H1 (cell line): ENCODE data around the gene CSPG5. TPM values are rescaled to one million over a fixed set of nuclear protein-coding genes. Genes with fewer than 3 reads are reported as not detected.

Source experiments
- CTCF ChIA-PET: fragments of 300-600 bp; sonication (Branson Sonifier 250); formaldehyde crosslinking; loops from one replicate; lab custom pipeline; 2021; ENCODE audit not compliant: partially characterized antibody; lab: Charles Lee
- POLR2A ChIA-PET: fragments of 300-600 bp; sonication (Branson Sonifier 250); formaldehyde crosslinking; loops from one replicate; lab custom pipeline; 2021; ENCODE audit warnings: inconsistent platforms; ENCODE audit not compliant: partially characterized antibody; lab: Charles Lee
- DNase-seq, 2 experiments: peaks; one replicate each; pipeline versions ENCODE4 v3.0.0 to v3.0.0-alpha.2; 2010 to 2022; ENCODE audit warnings: low spot score in 2 of 2, low read depth in 1 of 2, mixed read lengths in 1 of 2
- FAIRE-seq: peaks from 2 replicates; lab custom pipeline; 2011; peaks lifted over from hg19 to GRCh38; lab: Jason Lieb, UNC
- H2AFZ ChIP-seq: 2 replicates; pipeline ENCODE4 v1.8.1; 2012; ENCODE audit warnings: low read length, inconsistent platforms
- H2AK5ac ChIP-seq: 2 replicates; pipeline ENCODE4 v1.6.1; 2013; ENCODE audit warnings: low read depth, low read length
- H2BK120ac ChIP-seq: replicated peaks from 2 replicates; pipeline ENCODE3; 2013; ENCODE audit warnings: low read depth, low read length, inconsistent platforms
- H2BK12ac ChIP-seq: 2 replicates; pipeline ENCODE4 v1.6.1; 2013; ENCODE audit warnings: low read depth, low read length
- H2BK15ac ChIP-seq: 2 replicates; pipeline ENCODE4 v1.6.1; 2013; ENCODE audit warnings: low read length
- H2BK20ac ChIP-seq: 2 replicates; pipeline ENCODE4 v1.6.1; 2013; ENCODE audit warnings: low read length
- H2BK5ac ChIP-seq: 2 replicates; pipeline ENCODE4 v1.6.1; 2013; ENCODE audit warnings: low read depth, low read length
- H3K14ac ChIP-seq: 2 replicates; pipeline ENCODE4 v1.6.1; 2013; ENCODE audit warnings: inconsistent platforms; ENCODE audit not compliant: insufficient read length
- H3K18ac ChIP-seq: 2 replicates; pipeline ENCODE4 v1.6.1; 2013; ENCODE audit warnings: low read length; ENCODE audit errors: extremely low read depth
- H3K23ac ChIP-seq: 2 replicates; pipeline ENCODE4 v1.6.1; 2013; ENCODE audit warnings: inconsistent platforms; ENCODE audit not compliant: insufficient read length
- H3K23me2 ChIP-seq: 2 replicates; pipeline ENCODE4 v1.6.1; 2013; ENCODE audit warnings: low read depth, low read length
- H3K27ac ChIP-seq: 2 replicates; pipeline ENCODE4 v1.6.1; 2011; ENCODE audit warnings: low read depth, low read length, inconsistent platforms
- H3K27me3 ChIP-seq, 4 experiments: replicated peaks in 1 of 4; 1 replicate in 1 of 4; 2 replicates in 3 of 4; pipeline versions ENCODE4 v1.6.1 to v1.8.1; 2011 to 2013; ENCODE audit warnings: low read length in 3 of 4, mild to moderate bottlenecking in 3 of 4, inconsistent platforms in 2 of 4, mixed read lengths in 2 of 4, moderate library complexity in 1 of 4; ENCODE audit not compliant: control insufficient read depth in 3 of 4, insufficient read depth in 3 of 4; ENCODE audit errors: extremely low read depth in 1 of 4
- H3K36me3 ChIP-seq, 4 experiments: 2 replicates each; pipeline versions ENCODE4 v1.6.1 to v1.8.1; 2011 to 2013; ENCODE audit warnings: mild to moderate bottlenecking in 4 of 4, low read length in 3 of 4, moderate library complexity in 2 of 4, control low read depth in 1 of 4, inconsistent platforms in 1 of 4; ENCODE audit not compliant: insufficient read depth in 4 of 4, control insufficient read depth in 2 of 4
- H3K4ac ChIP-seq: replicated peaks from 2 replicates; pipeline ENCODE3; 2013; ENCODE audit warnings: low read length, low read depth, mixed read lengths, inconsistent platforms; ENCODE audit not compliant: insufficient read length
- H3K4me1 ChIP-seq, 4 experiments: replicated peaks in 1 of 4; 1 replicate in 1 of 4; 2 replicates in 3 of 4; pipeline versions ENCODE4 v1.6.1 to v1.8.1; 2011 to 2013; ENCODE audit warnings: low read length in 3 of 4, inconsistent platforms in 2 of 4, mixed read lengths in 1 of 4; ENCODE audit not compliant: insufficient read depth in 4 of 4, control insufficient read depth in 3 of 4
- H3K4me2 ChIP-seq, 2 experiments: 2 replicates each; pipeline versions ENCODE4 v1.6.1 to v1.8.1; 2011 to 2013; ENCODE audit warnings: low read depth in 2 of 2, low read length in 2 of 2, control low read depth in 1 of 2, inconsistent platforms in 1 of 2, mild to moderate bottlenecking in 1 of 2; ENCODE audit not compliant: insufficient read depth in 1 of 2
- H3K4me3 ChIP-seq, 4 experiments: fragments of 200-600, 300-600 bp in 1 of 4; sonication (generic), shearing (Covaris generic), sonication (Bioruptor Twin) in 1 of 4; 2 replicates each; pipeline versions ENCODE4 v1.5.1 to v1.8.1; 2011 to 2016; ENCODE audit warnings: low read length in 4 of 4, low read depth in 3 of 4, control low read depth in 2 of 4, inconsistent platforms in 2 of 4, mild to moderate bottlenecking in 2 of 4, mixed read lengths in 1 of 4, moderate library complexity in 1 of 4; ENCODE audit not compliant: insufficient read depth in 2 of 4; ENCODE audit errors: extremely low read depth in 1 of 4
- H3K56ac ChIP-seq: replicated peaks from 2 replicates; pipeline ENCODE3; 2013; ENCODE audit warnings: low read depth, mild to moderate bottlenecking, mixed read lengths, low read length, inconsistent platforms; ENCODE audit not compliant: insufficient read length
- H3K79me1 ChIP-seq: 2 replicates; pipeline ENCODE4 v1.6.1; 2013; ENCODE audit warnings: low read depth, low read length, control low read depth
- H3K79me2 ChIP-seq, 2 experiments: 2 replicates each; pipeline versions ENCODE4 v1.6.1 to v1.8.1; 2012 to 2013; ENCODE audit warnings: low read length in 2 of 2, mild to moderate bottlenecking in 2 of 2, inconsistent platforms in 1 of 2; ENCODE audit not compliant: insufficient read depth in 2 of 2, control insufficient read depth in 1 of 2
- H3K9ac ChIP-seq, 4 experiments: replicated peaks in 1 of 4; 1 replicate in 1 of 4; 2 replicates in 3 of 4; pipeline versions ENCODE4 v1.6.1 to v1.8.1; 2011 to 2013; ENCODE audit warnings: low read depth in 3 of 4, low read length in 3 of 4, control low read depth in 2 of 4, mild to moderate bottlenecking in 2 of 4, moderate library complexity in 2 of 4, inconsistent platforms in 1 of 4; ENCODE audit errors: extremely low read depth in 1 of 4
- H3K9me3 ChIP-seq, 2 experiments: 2 replicates each; pipeline versions ENCODE4 v1.6.1 to v1.8.1; 2012 to 2013; ENCODE audit warnings: mild to moderate bottlenecking in 2 of 2, moderate library complexity in 2 of 2, control low read depth in 1 of 2, inconsistent platforms in 1 of 2, low read depth in 1 of 2, low read length in 1 of 2, mixed read lengths in 1 of 2; ENCODE audit not compliant: insufficient read depth in 2 of 2
- H4K20me1 ChIP-seq, 2 experiments: replicated peaks in 1 of 2; 2 replicates each; pipeline versions ENCODE3 to v1.8.1; 2011 to 2013; ENCODE audit warnings: inconsistent platforms in 2 of 2, low read length in 2 of 2, mild to moderate bottlenecking in 1 of 2; ENCODE audit not compliant: insufficient read depth in 2 of 2, control insufficient read depth in 1 of 2
- H4K5ac ChIP-seq: 2 replicates; pipeline ENCODE4 v1.6.1; 2013; ENCODE audit warnings: low read length, low read depth, mixed read lengths, inconsistent platforms; ENCODE audit not compliant: insufficient read length
- H4K8ac ChIP-seq: 2 replicates; pipeline ENCODE4 v1.8.0; 2013; ENCODE audit warnings: mild to moderate bottlenecking, moderate library complexity, low read length, inconsistent platforms; ENCODE audit not compliant: insufficient read depth; ENCODE audit errors: extremely low read depth
- H4K91ac ChIP-seq: replicated peaks from 2 replicates; pipeline ENCODE3; 2013; ENCODE audit warnings: low read length, mixed read lengths, inconsistent platforms; ENCODE audit not compliant: insufficient read length
- ATF3 ChIP-seq: IDR thresholded peaks from 2 replicates; pipeline ENCODE4 v1.6.1; 2011; ENCODE audit warnings: low read depth, mild to moderate bottlenecking, low read length; ENCODE audit not compliant: insufficient read depth
- CBX5 ChIP-seq: fragments of 300-800, 300-1000 bp; sonication (generic); IDR thresholded peaks from 2 replicates; pipeline ENCODE4 v1.7.1; 2016; ENCODE audit warnings: antibody characterized with exemption, low read length, low read depth
- CBX8 ChIP-seq: fragments of 300-800, 300-1000 bp; sonication (generic); IDR thresholded peaks from 2 replicates; pipeline ENCODE4 v1.7.1; 2016; ENCODE audit warnings: low read depth, low read length, borderline replicate concordance
- CTBP2 ChIP-seq: IDR thresholded peaks from 2 replicates; pipeline ENCODE4 v1.7.0; 2011; ENCODE audit warnings: borderline replicate concordance, mild to moderate bottlenecking, moderate library complexity, mixed read lengths, low read length; ENCODE audit not compliant: insufficient read depth, insufficient read length
- EGR1 ChIP-seq: IDR thresholded peaks from 2 replicates; pipeline ENCODE4 v1.6.1; 2011; ENCODE audit warnings: low read depth, low read length, borderline replicate concordance
- EZH2 ChIP-seq: fragments of 200-600 bp; sonication (generic); IDR thresholded peaks from 2 replicates; pipeline ENCODE4 v1.7.1; 2012; ENCODE audit warnings: low read depth, mild to moderate bottlenecking, moderate library complexity, low read length, inconsistent platforms; ENCODE audit not compliant: severe bottlenecking
- JUND ChIP-seq: IDR thresholded peaks from 2 replicates; pipeline ENCODE4 v1.6.1; 2011; ENCODE audit warnings: mild to moderate bottlenecking, improper control_type of control experiment, low read length
- PHF8 ChIP-seq: fragments of 200-600 bp; sonication (generic); conservative IDR thresholded peaks from 2 replicates; pipeline ENCODE4 v1.7.1; 2012; ENCODE audit warnings: low read depth, mild to moderate bottlenecking, inconsistent platforms, low read length, moderate library complexity
- RBBP5 ChIP-seq: IDR thresholded peaks from 2 replicates; pipeline ENCODE4 v1.7.1; 2012; ENCODE audit warnings: low read depth, mild to moderate bottlenecking, inconsistent platforms, low read length, moderate library complexity, borderline replicate concordance
- SP1 ChIP-seq: IDR thresholded peaks from 2 replicates; pipeline ENCODE4 v1.6.1; 2011; ENCODE audit warnings: low read depth, low read length
- WGBS, 2 experiments: shearing (Covaris generic) in 1 of 2; methylation state at CpG; one replicate each; pipeline versions ENCODE4 v1.1.6 to v1.1.7; 2013 to 2015; ENCODE audit warnings: low lambda C conversion rate in 2 of 2, mixed read lengths in 2 of 2, inconsistent platforms in 1 of 2, low coverage in 1 of 2, missing lambda C conversion rate in 1 of 2; ENCODE audit not compliant: insufficient replicate concordance in 2 of 2, insufficient coverage in 1 of 2, insufficient read length in 1 of 2; ENCODE audit errors: extremely low coverage in 1 of 2, missing lambda C conversion rate in 1 of 2; 5-methylcytosine and 5-hydroxymethylcytosine counted together
- polyA plus RNA-seq, 7 experiments: library from polyadenylated mRNA; depleted of rRNA in 3 of 7; stranded (reverse) in 5 of 7; unstranded in 2 of 7; fragments of >200 nt in 5 of 7; fragments of 200-250 nt in 2 of 7; gene quantifications; 1 replicate in 5 of 7; 2 replicates in 1 of 7; 4 replicates in 1 of 7; pipeline versions ENCODE4 v1.2.1 to v1.2.3, GENCODE V29; 2011 to 2013; ENCODE audit warnings: missing spikeins in 2 of 7, mixed read lengths in 2 of 7
- total RNA-seq: library from RNA; stranded (reverse); fragmentation: NEBNext Ultra II Directional; extraction: Animal tissue kit (Norgen Biotek cat#: 25700); gene quantifications from 2 replicates; pipeline ENCODE4 v1.2.1, GENCODE V29; 2021
- TF ChIP-seq, protein P1 (sequence below): IDR thresholded peaks from 2 replicates; pipeline ENCODE4 v1.6.1; 2012; ENCODE audit warnings: inconsistent platforms
- TF ChIP-seq, protein P2 (sequence below): IDR thresholded peaks from 2 replicates; pipeline ENCODE4 v1.6.1; 2011; ENCODE audit warnings: low read length, improper control_type of control experiment

CSPG5 gene
- total and polyA plus RNA-seq, 2 of the 8 experiments (the other 6 are each of a cell fraction or from before 2014, with no cell fraction given): 2.1 to 7.4 TPM

DNA sequence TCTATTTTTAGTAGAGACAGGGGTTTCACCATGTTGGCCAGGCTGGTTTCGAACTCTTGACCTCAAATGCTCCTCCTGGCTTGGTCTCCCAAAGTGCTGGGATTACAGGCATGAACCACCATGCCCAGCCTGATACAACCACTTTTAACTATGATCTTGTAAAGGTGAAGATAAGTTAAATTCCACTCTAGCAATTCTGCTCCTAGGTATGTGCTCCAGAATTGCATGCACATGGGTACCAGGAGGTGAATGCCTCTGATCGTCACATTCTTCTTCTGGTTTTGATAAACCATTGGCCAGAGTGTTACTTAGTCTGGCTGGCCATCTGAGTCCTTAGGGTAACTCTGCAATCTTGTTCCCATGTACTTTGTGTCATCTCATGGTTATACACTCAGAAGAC lies 22.3 kb downstream of the CSPG5 start:
- Histone ChIP-seq H3K23me2 (no peaks in the 10 kb centered on the region), H4K5ac (no peak overlapping the region), H3K79me1 (no peaks in the 10 kb centered on the region), H3K4ac (no peak overlapping the region), H3K18ac (no peak overlapping the region), H2BK12ac (no peak overlapping the region), H4K20me1 (no peaks in the 10 kb centered on the region), H2BK20ac (no peak overlapping the region), H3K9ac (no peak overlapping the region), H3K79me2 (no peaks in the 10 kb centered on the region), H3K4me2 (no peak overlapping the region), H4K8ac (no peak overlapping the region), H2BK5ac (no peak overlapping the region), H2AK5ac (no peak overlapping the region), H3K27me3 (no peaks in the 10 kb centered on the region), H3K36me3 (no peaks in the 10 kb centered on the region), H4K91ac (no peak overlapping the region), H2BK120ac (no peak overlapping the region), H3K56ac (no peak overlapping the region), H3K27ac (no peak overlapping the region), H3K4me3 (no peak overlapping the region), H3K4me1 (peaks cover 0 to 3% (median 1%) of the 10 kb centered on the region in 4 experiments; a peak in 2 of 7 replicates), H3K14ac (no peak overlapping the region), H2BK15ac (no peak overlapping the region), H3K9me3 (no peaks in the 10 kb centered on the region), H2AFZ (no peak overlapping the region), H3K23ac (no peak overlapping the region)
- WGBS, 2 experiments: 97% methylated on average over 2 of the region's 2 CpGs; no CpG with 5 or more reads in 1 of the 2 experiments
- CTCF ChIA-PET: interaction anchor here (0.8 to 3.9 kb wide), 5 partner anchors 14 to 194 kb away, joined by 3 to 31 read pairs (median 3); no protein-coding TSS in a partner anchor
- FAIRE-seq (no peak), DNase-seq (no peak)
- POLR2A ChIA-PET: no interaction called here
- TF ChIP-seq PHF8 (no peak), ATF3 (no peak), RBBP5 (no peak), EZH2 (no peak), CBX8 (no peak), JUND (no peak), EGR1 (no peak), SP1 (no peak), CTBP2 (no peak), CBX5 (no peak)
- TF ChIP-seq, protein P1, sequence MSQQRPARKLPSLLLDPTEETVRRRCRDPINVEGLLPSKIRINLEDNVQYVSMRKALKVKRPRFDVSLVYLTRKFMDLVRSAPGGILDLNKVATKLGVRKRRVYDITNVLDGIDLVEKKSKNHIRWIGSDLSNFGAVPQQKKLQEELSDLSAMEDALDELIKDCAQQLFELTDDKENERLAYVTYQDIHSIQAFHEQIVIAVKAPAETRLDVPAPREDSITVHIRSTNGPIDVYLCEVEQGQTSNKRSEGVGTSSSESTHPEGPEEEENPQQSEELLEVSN: no peak
- TF ChIP-seq, protein P2, sequence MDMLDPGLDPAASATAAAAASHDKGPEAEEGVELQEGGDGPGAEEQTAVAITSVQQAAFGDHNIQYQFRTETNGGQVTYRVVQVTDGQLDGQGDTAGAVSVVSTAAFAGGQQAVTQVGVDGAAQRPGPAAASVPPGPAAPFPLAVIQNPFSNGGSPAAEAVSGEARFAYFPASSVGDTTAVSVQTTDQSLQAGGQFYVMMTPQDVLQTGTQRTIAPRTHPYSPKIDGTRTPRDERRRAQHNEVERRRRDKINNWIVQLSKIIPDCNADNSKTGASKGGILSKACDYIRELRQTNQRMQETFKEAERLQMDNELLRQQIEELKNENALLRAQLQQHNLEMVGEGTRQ: no peak
